Measurements from ENCODE around the gene TAF6.

DNA sequence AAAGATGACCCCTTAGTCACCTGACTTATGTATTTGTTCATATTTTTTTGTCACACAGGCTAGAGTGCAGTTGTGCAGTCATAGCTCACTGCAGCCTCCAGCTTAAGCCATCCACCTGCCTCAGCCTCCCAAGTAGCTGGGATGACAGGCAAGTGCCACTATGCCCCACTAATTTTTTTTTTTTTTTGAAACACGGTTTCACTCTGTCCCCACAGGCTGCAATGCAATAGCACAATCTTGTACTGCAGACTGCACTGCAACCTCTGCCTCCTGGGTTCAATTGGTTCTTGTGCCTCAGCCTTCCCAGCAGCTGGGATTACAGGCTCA lies 9.4 kb upstream of the TAF6 start:
- TF ChIP-seq, protein P1, sequence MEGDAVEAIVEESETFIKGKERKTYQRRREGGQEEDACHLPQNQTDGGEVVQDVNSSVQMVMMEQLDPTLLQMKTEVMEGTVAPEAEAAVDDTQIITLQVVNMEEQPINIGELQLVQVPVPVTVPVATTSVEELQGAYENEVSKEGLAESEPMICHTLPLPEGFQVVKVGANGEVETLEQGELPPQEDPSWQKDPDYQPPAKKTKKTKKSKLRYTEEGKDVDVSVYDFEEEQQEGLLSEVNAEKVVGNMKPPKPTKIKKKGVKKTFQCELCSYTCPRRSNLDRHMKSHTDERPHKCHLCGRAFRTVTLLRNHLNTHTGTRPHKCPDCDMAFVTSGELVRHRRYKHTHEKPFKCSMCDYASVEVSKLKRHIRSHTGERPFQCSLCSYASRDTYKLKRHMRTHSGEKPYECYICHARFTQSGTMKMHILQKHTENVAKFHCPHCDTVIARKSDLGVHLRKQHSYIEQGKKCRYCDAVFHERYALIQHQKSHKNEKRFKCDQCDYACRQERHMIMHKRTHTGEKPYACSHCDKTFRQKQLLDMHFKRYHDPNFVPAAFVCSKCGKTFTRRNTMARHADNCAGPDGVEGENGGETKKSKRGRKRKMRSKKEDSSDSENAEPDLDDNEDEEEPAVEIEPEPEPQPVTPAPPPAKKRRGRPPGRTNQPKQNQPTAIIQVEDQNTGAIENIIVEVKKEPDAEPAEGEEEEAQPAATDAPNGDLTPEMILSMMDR (IDR thresholded peaks at IDR 0.05), result no peak
- TF ChIP-seq POLR2A (IDR thresholded peaks at IDR 0.05), result no peak

Measured in Peyer's patch (tissue), 4 donors.